Peyer's patch (tissue), 4 donors: ENCODE data around the gene PLK3.
"Not testable (repeated sequence)": the region's sequence is repeated elsewhere in the genome, so short reads cannot be mapped to it uniquely, and the experiment has no call there.

Source experiments
- CTCF ChIP-seq, 6 experiments: fragments of 450-650 bp in 4 of 6; fragments of 200-600 bp in 2 of 6; sonication (generic) in 1 of 6; IDR thresholded peaks; one replicate each; pipeline ENCODE4 v1.5.1; 2017 to 2019; ENCODE audit warnings: antibody characterized with exemption in 6 of 6, mild to moderate bottlenecking in 3 of 6, moderate library complexity in 1 of 6
- POLR2A ChIP-seq, 2 donors: fragments of 450-650 bp; IDR thresholded peaks; one replicate each; pipeline ENCODE4 v1.5.1; 2017; ENCODE audit warnings: antibody characterized with exemption in 2 of 2, mild to moderate bottlenecking in 2 of 2, moderate library complexity in 2 of 2

GRCh38 chr1:44766421-44766820, 33.8 kb upstream of the PLK3 start:
- not testable (repeated sequence) for TF ChIP-seq CTCF, POLR2A (IDR thresholded peaks at IDR 0.05)
